ENCODE data around the gene LRIG1. TPM values are rescaled to one million over a fixed set of nuclear protein-coding genes. Genes with fewer than 3 reads are reported as not detected.

LRIG1 gene
- total RNA-seq, 6 experiments from 2014 or later: 15.8 to 23.2 (median 17.8) TPM

- DNase-seq (no peak), ATAC-seq (no peak)
- Histone ChIP-seq H3K4me1 (peaks cover 0 to 30% (median 8%) of the 10 kb centered on the region in 4 donors), H3K4me3 (no peak overlapping the region), H3K27me3 (no peaks in the 10 kb centered on the region), H3K27ac (peak overlapping the region; percentile 13 to 81 (median 63)), H3K36me3 (no peaks in the 10 kb centered on the region), H3K9me3 (no peaks in the 10 kb centered on the region)
- intact Hi-C loops (cut with DNase I): no loop called here
- TF ChIP-seq POLR2A (IDR thresholded peaks at IDR 0.05): no peak
- TF ChIP-seq CTCF (IDR thresholded peaks at IDR 0.05): no peak
- WGBS (ENCODE audit: insufficient coverage, low coverage, low lambda C conversion rate, missing lambda C conversion rate): 68% methylated on average over 5 of the region's 5 CpGs
These were observed 72.8 kb downstream of the LRIG1 start for GRCh38 chr3:66427951-66428474.

- TF ChIP-seq POLR2A (IDR thresholded peaks at IDR 0.05) (no peak), CTCF (IDR thresholded peaks at IDR 0.05) (no peak)
- Histone ChIP-seq H3K36me3 (no peaks in the 10 kb centered on the region), H3K9me3 (no peaks in the 10 kb centered on the region), H3K27me3 (no peaks in the 10 kb centered on the region), H3K4me1 (peaks cover 0 to 30% (median 8%) of the 10 kb centered on the region in 4 donors), H3K27ac (no peak overlapping the region), H3K4me3 (no peak overlapping the region)
- ATAC-seq: no peak
- WGBS (ENCODE audit: insufficient coverage, low coverage, low lambda C conversion rate, missing lambda C conversion rate): 97% methylated on average over 3 of the region's 3 CpGs
- intact Hi-C loops (cut with DNase I): no loop called here
- DNase-seq: no peak
These were observed 73.5 kb downstream of the LRIG1 start for GRCh38 chr3:66427352-66427751.

- Histone ChIP-seq H3K27me3 (no peaks in the 10 kb centered on the region), H3K4me1 (peaks cover 0 to 35% (median 8%) of the 10 kb centered on the region in 4 donors), H3K36me3 (no peaks in the 10 kb centered on the region), H3K4me3 (no peak overlapping the region), H3K27ac (peak overlapping the region in 1 of 3 donors; percentile 65), H3K9me3 (no peaks in the 10 kb centered on the region)
- TF ChIP-seq CTCF (IDR thresholded peaks at IDR 0.05) (no peak), POLR2A (IDR thresholded peaks at IDR 0.05) (no peak)
- DNase-seq (no peak), ATAC-seq (no peak)
- intact Hi-C loops (cut with DNase I): no loop called here
- WGBS (ENCODE audit: insufficient coverage, low coverage, low lambda C conversion rate, missing lambda C conversion rate): 67% methylated on average over 1 of the region's 1 CpG
These were observed 74.7 kb downstream of the LRIG1 start for GRCh38 chr3:66426135-66426534.

- no peaks in the 10 kb centered on the region for H3K36me3 ChIP-seq
- no peak for ATAC-seq
- H3K4me3 ChIP-seq: no peak overlapping the region
- H3K27me3 ChIP-seq: no peaks in the 10 kb centered on the region
- intact Hi-C loops (cut with DNase I): no loop called here
- peaks cover 0 to 35% (median 8%) of the 10 kb centered on the region in 4 donors for H3K4me1 ChIP-seq
- no peak for DNase-seq
- H3K9me3 ChIP-seq: no peaks in the 10 kb centered on the region
- TF ChIP-seq POLR2A (IDR thresholded peaks at IDR 0.05) (no peak), CTCF (IDR thresholded peaks at IDR 0.05) (no peak)
- WGBS (ENCODE audit: insufficient coverage, low coverage, low lambda C conversion rate, missing lambda C conversion rate): 84% methylated on average over 7 of the region's 7 CpGs
- peak overlapping the region in 1 of 3 donors; percentile 65 for H3K27ac ChIP-seq
These were observed 75.2 kb downstream of the LRIG1 start for GRCh38 chr3:66425576-66426114.
